Pons (tissue), 1 donor: Measurements from ENCODE around the gene RPS6KA1.
"Not testable (repeated sequence)": the region's sequence is repeated elsewhere in the genome, so short reads cannot be mapped to it uniquely, and the experiment has no call there.

Source experiments
- DNase-seq: peaks from one replicate; pipeline ENCODE4 v3.0.0-alpha.2; 2016; ENCODE audit warnings: low spot score

RPS6KA1 gene

DNA sequence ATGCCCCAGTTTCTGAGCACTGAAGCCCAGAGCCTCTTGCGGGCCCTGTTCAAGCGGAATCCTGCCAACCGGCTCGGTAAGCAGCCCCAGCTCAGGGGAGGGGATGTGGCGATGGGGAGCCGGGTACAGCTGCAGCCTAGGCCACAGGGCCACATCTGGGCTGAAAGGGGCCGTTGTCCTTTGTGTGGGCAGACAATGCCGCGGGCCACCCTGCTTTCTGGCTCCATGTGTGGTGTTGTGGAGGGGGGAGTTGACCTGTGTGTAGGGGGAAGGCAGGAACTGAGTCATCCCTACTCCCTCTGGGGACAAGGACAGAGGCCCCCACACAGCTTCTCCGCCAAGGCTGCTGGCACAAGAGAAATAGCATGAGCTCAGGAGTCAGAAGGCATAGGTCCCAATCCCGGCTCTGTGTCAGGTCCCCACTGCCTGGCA lies 26.0 kb downstream of the RPS6KA1 start:
- DNase-seq, result peak; percentile 98

DNA sequence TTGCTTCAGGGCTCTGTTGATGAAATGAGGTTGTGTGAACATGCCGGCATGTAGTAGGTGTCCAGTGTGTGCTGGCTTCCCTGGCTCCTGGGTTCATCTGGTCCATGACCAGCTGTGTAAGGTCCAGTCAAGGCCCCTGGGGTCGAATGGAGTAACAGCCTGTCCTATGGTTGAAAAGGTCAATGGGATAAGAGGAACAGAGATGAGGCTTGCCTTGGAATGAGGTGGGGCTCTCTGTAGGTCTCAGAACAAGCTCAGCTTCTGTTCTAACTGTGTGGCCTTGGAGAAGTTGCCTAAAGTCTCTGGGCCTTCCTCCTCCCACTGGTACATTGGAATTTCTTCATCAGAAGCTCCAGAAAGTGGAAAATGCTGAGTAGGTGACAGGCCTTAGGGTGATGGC lies 26.6 kb downstream of the RPS6KA1 start:
- DNase-seq, result no peak

DNA sequence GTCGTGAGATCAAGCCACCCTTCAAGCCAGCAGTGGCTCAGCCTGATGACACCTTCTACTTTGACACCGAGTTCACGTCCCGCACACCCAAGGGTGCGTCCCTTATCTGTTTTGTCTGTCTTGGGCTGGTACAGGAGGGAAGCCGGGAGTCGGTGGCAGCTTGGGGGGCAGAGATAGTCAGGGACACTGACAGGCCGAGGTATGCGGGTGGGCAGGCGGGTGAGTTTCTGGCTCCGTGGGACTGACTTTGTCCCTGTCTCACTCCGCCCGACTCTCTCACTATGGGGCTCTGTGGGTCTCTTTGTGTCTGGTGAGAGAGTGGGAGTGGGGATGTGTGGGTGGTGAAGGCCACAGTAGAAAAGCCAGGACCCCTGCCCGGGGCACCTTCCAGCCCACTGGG lies 27.4 kb downstream of the RPS6KA1 start:
- no peak for DNase-seq

DNA sequence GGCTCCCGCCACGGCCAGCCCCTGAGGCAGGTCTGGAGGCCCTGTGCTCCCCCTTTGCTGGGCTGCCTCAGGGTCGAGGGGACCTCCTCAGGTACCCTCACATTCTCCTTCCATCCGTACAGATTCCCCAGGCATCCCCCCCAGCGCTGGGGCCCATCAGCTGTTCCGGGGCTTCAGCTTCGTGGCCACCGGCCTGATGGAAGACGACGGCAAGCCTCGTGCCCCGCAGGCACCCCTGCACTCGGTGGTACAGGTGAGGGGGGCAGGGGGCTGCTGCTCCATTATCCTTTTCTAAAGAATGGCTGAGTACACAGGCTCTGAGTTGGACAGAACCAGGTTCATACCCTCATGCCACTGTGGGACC lies 29.1 kb downstream of the RPS6KA1 start:
- DNase-seq, result no peak

DNA sequence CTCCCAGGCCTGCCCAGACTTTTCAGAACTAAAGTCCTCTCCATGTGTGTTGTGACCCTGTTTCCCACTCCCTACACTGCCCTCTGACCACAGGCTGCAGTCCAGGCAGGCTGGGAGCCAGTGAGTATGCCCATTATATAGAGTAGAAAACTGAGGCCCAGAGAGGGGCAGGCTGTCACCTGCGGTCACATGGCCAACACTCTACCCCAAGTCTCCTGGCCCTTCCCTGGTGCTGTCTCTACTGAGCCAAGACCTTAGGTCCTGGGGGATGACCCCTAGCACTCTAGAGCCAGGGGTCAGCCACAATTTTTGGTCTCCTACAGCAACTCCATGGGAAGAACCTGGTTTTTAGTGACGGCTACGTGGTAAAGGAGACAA lies 30.8 kb downstream of the RPS6KA1 start:
- no peak for DNase-seq

DNA sequence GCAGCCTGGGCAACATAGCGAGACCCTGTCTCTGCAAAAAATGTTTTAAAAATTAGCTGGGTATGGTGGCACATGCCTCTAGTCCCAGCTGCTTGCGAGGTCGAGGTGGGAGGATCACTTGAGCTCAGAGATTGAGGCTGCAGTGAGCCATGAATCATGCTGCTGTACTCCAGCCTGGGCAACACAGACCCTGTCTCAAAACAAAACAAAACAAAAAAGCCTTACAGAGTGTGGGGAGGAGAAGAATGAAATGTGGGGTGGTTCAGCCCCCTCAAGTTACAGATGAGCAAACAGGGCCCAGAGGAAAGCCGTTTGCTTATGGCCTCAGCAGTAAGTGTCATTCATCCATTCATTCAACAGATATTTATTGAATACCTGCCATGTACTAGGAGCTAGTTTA lies 40.7 kb downstream of the RPS6KA1 start:
- no peak for DNase-seq

DNA sequence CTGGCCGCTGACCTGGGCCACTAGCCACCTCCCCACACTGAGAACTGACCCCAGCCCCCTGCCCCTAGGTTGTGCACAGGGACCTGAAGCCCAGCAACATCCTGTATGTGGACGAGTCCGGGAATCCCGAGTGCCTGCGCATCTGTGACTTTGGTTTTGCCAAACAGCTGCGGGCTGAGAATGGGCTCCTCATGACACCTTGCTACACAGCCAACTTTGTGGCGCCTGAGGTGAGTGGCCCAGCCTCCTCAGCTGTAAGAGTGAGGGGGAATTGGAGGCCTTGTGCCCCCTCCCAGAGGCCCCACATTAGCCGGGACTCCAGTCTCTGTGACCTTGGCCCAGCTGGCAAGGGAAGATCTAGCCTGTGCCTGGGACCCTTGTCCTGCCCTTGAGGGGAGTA lies 41.8 kb downstream of the RPS6KA1 start:
- DNase-seq, result no peak

DNA sequence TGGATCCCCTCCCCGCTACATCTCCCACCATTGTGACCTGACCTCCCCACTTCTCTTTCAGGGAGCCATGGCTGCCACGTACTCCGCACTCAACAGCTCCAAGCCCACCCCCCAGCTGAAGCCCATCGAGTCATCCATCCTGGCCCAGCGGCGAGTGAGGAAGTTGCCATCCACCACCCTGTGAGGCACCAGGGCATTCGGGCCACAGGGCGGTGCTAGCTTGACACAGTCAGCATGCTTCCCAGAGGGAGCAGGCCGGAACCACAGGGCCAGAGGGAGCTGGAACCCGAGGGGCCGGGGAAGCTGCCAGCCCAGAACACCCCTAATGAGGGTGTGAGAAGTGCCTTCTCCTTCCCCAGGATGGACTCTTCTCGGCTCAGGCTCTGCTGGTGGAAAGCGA lies 44.5 kb downstream of the RPS6KA1 start:
- no peak for DNase-seq

DNA sequence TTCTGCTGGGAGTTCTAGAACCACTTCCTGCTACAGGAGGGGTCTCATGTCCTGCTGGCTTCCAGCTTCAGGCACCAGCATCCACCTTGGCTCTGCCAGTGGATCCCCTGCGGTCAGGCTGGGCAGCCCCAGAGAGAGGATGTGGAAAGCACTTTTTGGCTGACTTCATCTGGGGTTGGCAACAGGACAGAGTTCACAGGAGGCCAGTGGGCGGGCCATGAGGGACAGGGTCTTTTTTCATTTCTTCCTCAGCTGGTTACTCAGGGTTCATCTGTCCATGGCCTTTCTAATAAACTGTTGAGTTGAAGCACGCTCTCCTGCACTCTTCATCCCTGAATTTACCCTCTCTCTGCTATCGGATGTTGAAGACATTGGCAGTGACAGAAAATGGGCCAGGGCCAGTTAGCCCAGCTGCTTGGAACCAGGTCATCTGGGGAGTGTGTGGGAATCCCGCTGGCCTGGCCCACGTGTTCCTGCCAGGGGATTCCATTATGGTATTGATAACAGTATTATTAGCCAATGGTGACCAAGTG lies 45.2 kb downstream of the RPS6KA1 start:
- DNase-seq, result no peak

DNA sequence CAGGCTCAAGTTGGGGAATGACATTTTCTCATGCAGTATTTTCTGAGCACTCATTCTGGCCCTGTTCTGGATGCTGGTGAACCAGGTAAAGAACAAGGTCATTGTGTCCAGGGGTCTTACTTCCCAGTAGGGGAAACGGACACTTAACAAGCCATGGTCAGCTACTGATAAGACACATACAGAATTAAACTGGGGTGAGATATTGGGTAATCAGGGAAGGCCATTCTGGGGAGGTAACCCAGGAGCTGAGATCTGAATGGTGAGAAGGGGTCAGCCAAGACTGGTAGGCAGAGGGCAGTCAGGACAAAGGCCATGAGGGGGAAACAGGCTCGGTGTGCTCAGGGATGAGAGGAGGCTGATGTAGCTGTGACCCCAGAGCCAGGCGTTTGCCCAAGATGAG lies 45.8 kb downstream of the RPS6KA1 start:
- no peak for DNase-seq

DNA sequence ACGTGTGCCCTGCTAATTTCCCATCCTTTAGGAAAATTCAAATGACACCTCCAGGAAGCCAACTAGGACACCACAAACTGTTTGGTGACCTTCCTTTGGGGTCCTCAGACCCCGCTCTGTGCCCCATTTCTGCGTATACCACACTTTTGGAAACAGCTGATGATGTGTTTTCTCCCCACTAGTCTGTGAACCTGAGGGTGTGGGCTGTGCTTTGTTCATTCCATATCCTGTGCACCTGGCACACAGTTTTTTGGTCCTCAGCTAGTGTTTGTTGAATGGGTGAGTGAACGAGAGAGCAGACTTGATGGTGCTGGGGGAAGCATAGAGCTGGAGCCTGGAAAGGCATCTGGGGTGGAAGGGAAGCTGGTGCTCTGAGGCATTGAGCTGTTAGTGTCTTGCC lies 48.6 kb downstream of the RPS6KA1 start:
- DNase-seq, result no peak

DNA sequence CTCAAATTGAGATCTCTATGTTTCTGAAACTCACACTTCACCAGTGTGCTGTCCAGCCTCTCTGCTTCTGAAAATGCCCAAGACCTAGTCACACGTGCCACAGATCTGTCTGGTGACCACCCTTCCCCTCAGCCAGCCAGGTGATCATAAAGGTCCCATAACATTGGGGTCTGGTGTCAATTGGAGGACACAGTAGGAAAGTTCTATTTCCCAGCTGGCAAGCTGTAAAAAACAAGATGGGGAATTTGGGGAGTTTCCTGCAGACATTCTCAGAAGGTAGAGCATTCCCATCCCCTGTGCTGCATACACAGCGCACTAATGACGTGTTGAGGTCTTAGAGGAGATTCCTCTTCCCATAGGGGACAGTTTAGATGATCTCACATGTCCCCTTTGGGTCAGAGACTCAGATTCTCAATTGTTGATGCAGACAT lies 50.1 kb downstream of the RPS6KA1 start:
- DNase-seq, result no peak

DNA sequence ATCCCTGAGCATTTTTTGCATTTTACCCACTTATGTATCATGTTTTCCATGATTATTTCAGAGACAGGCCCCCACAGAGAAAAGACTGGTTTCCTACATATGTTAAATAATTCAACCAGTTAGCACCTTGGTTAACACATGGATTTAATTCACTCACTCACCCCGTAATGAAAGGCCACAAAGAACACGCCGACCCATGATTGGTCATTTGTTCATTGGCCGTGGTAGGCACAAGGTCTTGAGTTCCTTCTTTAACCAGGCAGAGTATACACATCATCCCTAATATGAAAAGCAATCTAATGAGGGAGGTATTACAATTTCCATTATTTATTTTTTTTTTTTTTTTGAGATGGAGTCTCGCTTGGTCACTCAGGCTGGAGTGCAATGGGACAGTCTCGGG lies 50.6 kb downstream of the RPS6KA1 start:
- DNase-seq, result no peak

DNA sequence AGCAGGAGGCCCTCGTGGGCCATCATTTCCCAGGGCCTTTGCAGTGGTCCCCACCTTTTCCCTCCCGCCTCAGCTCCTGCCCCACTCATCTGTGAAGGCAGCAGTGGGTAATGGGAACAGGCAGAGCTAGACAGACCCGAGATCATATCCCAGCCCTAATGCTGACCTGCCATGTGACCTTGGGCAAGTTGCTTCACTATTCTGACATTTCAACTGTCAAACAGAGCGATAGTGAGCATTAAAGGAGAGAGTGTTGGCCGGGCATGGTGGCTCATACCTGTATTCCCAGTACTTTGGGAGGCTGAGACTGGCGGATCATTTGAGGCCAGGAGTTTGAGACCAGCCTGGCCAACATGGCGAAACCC lies 51.7 kb downstream of the RPS6KA1 start:
- DNase-seq, result no peak

DNA sequence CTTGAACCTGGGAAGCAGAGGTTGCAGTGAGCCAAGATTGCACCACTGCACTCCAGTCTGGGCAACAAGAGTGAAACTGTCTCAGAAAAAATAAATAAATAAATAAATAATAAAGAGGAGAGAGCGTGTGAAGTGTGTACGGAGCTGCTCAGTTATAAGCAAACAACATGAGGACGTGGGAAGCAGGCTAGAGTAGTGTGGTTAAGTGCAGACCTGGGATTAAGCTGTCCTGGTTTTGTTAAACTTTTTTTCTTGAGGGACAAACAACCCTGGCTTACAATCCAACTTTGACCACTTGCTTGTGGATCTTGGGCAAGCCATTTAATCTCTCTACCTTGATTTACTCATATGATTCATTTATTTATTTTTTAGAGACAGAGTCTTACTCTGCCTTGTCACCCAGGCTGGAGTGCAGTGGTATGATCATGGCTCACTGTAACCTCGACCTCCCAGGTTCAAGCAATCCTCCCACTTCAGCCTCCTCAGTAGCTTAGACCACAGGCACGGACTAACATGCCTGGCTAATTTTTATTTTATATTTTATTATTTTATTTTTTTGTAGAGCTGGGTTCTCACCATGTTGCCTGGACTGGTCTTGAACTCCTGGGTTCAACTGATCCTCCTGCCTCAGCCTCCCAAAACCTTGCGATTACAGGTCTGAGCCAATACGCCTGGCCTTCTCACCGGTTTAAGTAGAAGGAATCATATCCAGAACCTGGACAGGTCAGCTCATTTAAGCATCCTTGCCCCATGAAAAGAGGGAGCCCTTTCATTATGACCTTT lies 52.7 kb downstream of the RPS6KA1 start:
- DNase-seq, result no peak

DNA sequence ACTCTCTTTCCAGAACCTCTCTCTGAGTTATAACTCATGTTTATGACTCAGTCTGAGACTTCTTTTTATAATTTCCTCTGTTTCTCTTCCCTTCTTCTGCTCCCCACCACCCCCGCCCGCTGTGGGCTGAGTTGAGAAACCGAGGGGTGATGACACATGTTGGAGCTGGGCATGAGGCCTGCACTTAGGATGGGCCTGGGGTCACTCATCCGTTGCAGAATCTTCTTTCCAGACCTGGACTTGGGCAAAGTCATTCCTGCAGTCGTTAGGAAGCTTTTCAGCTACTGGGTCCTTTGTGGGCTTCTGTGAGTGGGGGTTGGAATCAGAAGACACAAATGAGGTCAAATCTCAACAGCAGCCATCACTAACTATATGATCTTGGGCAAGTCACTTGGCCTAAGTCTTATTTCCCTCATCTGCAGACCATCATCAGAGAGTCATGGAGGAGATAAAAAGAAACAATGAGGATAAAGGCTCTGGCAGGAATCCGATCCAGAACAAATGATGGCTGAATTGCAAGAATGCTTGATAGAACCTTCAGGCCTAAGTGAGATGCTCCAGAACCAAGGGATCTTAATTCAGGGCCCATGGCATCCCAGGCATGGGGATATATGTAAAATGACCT lies 53.4 kb downstream of the RPS6KA1 start:
- DNase-seq, result no peak

DNA sequence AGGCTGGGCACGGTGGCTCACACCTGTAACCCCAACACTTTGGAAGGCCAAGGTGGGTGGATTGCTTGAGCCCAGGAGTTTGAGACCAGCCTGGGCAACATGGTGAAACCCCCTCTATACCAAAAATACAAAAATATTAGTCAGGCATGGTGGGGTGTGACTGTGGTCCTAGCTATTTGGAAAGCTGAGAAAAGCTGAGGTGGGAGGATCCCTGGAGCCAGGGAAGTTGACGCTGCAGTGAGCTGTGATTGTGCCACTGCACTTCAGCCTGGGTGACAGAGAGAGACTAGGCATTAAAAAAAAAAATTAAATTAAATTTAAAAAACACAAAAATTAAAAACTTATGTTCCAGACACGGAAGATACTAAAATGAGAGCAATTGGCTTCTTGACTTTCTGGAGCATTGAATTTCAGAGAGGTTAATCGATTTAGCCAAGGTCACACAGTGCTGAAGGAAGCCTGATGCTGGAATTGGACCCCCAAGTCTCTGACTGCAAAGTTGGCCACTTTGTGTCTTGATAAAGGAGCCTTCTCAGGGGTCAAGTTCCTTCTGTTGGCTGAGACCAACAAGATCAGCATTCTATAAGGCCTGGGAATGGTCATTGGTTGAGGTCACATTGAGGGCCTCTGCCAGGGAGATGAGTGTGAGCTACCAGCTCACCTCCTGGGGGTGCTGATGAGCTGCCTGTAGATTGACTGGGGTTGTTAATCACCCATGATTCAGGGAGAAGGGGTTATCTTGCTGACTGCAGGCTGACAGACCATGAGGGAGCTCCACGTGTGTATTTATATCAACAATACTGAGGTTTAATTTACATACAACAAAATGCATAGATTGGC lies 54.3 kb downstream of the RPS6KA1 start:
- no peak for DNase-seq

DNA sequence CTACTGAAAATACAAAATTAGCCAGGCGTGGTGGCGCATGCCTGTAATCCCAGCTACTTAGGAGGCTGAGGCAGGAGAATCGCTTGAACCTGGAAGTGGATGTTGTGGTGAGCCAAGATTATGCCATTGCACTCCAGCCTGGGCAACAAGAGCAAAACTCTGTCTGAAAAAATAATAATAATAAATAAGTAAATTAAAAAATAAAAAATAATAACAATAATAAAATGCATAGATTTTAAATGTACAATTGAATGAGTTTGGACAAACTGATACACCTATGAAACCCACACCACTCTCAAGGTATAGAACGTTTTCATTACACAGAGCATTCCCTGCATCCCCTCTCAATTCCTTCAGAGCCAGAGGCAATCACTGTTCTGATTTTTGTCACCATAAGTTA lies 55.0 kb downstream of the RPS6KA1 start:
- DNase-seq, result not testable (repeated sequence)

DNA sequence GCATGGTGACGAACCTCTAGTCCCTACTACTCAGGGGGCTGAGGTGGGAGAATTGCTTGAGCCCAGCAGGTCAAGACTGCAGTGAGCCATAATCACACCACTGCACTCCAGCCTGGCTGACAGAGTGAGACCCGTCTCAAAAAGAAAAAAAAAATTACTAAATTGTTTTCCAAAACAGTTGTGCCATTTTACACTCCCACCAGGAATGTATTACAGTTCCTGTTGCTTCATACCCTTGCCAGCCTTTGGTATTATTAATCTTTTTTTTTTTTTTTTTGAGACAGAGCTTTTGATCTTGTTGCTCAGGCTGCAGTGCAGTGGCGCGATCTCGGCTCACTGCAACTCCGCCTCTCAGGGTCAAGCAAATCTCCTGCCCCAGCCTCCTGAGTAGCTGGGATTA lies 55.9 kb downstream of the RPS6KA1 start:
- no peak for DNase-seq

DNA sequence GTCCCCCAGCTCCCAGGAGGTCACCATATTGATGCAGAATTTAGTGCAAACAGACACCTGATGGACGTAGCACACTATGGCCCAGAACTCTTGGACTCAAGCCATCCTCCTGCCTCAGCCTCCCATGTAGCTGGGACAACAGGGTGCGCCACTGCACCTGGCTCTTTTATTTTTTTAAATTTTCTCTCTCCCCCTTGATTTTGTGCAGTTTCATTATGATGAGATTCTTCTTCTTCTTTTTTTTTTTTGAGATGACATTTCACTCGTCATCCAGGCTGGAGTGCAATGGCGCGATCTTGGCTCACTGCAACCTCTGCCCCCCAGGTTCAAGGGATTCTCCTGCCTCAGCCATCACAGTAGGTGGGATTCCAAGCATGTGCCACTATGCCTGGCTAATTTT lies 63.8 kb downstream of the RPS6KA1 start:
- DNase-seq, result no peak

DNA sequence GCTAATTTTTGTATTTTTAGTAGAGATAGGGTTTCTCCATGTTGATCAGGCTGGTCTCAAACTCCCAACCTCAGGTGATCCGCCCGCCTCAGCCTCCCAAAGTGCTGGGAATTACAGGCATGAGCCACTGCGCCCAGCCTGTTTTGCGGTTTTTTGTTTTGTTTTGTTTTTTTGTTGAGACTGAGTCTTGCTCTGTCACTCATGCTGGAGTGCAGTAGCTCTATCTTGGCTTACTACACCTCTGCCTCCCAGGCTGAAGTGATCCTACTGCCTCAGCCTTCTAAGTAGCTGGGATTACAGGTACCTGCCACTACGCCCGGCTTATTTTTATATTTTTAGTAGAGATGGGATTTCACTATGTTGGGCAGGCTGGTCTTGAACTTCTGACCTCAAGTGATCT lies 65.0 kb downstream of the RPS6KA1 start:
- DNase-seq, result not testable (repeated sequence)

DNA sequence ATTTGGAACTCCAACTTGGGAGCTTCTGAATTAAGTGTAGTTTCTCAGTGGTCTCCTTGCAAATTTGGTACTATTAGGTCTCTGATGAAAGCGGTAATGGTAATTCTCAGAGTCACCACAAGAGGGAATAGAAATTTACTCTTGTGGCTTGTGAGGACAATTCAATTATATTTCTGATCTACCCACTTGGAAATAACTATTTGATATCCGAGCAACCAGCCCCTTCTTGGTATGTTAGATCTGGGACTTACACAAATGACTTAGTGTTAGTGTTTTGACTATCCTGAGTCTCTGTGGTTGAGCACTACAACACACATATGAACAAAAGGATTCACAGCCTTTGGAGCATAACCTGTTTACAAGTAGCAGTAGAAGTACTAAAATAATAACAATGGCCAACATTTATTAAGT lies 68.1 kb downstream of the RPS6KA1 start:
- DNase-seq, result peak; percentile 78

DNA sequence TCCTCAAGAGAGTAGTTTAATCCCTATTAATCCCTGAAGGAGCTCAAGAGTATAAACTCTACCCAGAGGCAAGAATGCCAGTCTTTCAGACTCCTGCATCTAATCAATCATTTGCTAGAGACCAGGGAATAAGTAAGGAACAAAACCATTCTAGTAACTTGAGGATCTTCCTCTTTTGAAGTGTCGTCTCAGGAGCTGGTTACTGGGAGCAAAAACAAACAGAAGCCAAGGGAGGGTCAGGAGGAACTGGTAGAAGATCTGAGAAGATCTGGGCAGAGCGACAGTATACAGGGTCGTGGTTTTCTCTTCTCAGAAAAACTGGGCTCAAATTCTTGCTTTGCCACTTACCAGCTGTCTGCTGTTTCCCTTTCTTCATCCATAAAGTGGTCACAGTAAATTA lies 69.3 kb downstream of the RPS6KA1 start:
- peak; percentile 38 for DNase-seq
